Measurements from ENCODE around the gene NSUN4.

DNA sequence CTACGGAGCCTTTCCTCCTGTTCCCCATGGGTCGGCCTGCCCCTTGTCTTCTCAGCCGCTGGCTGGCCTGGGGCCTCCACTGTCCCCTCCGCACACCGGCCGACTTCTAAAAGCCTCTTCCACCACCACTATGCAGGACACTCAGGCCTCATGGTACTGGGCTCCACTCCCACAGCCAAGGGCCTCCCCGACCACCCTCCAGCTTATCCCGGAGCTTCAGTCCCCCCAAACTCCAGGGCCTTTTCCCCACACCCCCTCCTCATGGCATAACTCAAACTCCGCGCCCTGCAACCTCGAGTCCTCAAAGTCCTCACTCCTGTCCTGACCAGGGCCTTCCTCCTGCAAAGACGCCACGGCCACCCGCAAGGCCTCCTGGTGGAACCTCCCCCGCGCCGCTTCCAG, 39.2 kb upstream of the NSUN4 start:
- TF ChIP-seq SIN3A (IDR thresholded peaks at IDR 0.05; ENCODE audit: borderline replicate concordance, insufficient read depth, low read length) (no peak), POLR2AphosphoS5 (IDR thresholded peaks at IDR 0.05; ENCODE audit: low read depth, low read length) (0 out of 2 replicates have a peak, but pooled peaks have one; percentile 24), FOXP2 (optimal IDR thresholded peaks at IDR 0.05; ENCODE audit: borderline replicate concordance, extremely low read depth, extremely low read length, insufficient read depth) (no peak), TAF1 (IDR thresholded peaks at IDR 0.05; ENCODE audit: borderline replicate concordance, insufficient read depth, low read length) (no peak)
